Activated CD4-positive, alpha-beta T cell treated with anti-CD3 and anti-CD28 coated beads for 4 hours (primary cell): ENCODE data around the gene ADGRL3.
"Not testable (repeated sequence)": the region's sequence is repeated elsewhere in the genome, so short reads cannot be mapped to it uniquely, and the experiment has no call there.

ENCODE experiments used
- DNase-seq, 2 donors: peaks; one replicate each; pipeline ENCODE4 v3.0.0-alpha.2; 2020

Gene ADGRL3

DNA sequence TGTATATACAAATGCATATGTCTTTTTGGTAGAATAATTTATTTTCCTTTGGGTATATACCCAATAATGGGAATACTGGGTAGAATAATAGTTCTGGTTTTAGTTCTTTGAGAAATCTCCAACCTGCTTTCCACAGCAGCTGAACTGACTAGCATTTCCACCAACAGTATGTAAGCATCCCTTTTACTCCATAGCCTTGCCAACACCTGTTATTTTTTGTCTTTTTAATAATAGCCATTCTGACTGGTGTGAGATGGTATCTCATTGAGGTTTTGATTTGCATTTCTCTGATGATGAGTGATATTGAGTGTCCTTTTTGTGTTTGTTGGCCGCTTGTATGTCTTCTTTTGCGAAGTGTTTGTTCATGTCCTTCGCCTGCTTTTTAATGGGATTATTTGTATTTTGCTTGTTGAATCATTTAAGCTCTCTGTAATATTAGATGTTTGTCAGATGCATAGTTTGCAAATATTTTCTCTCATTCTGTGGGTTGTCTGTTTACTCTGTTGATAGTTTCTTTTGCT lies 309.7 kb downstream of the ADGRL3 start:
- DNase-seq, result not testable (repeated sequence)

DNA sequence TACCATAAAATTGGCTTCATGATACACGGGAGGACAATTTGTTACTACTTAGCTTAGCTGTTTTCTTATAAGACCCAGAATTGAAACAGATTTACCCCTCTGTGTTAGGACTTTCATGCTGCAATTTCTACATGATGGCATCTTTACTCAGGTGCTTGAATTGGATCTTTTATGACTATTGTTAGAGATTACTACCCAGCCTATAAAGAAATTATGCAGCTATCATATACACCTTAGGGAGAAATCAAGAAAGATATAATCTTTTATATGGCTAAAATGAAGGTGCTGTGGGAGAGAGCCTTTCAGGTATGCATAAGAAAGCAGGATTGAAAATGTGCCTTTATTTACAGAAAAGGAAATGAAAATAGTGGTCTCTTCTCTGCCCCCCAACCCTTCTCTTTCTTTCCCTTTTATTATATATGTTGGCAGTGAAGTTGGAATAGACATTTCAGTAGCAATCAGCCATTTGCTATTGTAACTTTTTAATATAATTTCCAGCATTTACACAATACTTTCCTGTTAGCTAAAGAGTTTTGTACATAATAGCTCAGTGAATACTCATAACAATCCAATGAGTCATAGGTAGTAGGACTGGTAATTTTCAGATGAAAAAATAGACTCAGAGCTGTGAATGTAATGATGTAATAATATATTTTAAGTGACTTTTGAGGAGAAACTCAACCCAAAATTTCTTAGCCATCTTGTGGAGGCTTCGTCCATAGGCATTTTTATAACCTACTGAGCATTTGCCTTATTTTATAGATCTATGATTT lies 311.8 kb downstream of the ADGRL3 start:
- no peak for DNase-seq

DNA sequence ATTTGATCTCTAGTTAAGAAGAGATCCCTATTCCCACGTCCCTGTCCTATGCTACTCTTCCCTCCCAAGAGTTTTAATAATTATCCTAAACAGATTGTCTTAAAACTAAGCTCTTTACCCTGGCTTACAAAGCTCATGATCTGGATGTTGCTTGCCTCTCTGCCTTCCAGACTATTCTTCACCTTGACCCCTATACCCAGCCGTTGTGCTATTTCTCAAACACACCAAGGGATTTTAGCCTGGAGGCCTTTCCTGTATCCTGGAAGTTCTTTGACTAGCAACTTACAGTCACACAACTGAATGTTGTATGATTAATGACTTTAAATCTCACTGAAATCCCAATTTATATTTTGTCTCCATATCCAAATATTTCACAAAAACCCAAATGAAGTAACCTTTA lies 314.9 kb downstream of the ADGRL3 start:
- no peak for DNase-seq

DNA sequence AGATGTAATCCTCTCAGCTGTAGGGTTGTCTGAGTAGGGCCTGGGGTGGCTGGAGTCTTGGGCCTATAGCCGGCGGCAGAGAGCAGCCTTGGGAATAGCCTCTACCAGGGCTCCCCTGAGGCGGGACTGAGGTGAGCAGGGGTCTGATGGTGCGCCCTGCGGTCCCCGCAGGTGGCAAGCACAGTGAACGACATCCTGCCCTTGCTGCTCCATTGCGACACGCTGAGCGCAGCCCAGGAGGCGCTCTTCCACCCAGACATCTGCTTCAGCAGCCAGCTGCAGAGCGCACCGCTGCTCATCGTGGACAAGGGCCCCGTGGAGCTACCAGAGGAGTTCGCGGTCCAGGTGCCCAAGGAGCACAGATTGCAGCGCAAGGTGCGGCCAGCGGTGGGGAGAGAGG lies 317.0 kb downstream of the ADGRL3 start:
- DNase-seq, result no peak

DNA sequence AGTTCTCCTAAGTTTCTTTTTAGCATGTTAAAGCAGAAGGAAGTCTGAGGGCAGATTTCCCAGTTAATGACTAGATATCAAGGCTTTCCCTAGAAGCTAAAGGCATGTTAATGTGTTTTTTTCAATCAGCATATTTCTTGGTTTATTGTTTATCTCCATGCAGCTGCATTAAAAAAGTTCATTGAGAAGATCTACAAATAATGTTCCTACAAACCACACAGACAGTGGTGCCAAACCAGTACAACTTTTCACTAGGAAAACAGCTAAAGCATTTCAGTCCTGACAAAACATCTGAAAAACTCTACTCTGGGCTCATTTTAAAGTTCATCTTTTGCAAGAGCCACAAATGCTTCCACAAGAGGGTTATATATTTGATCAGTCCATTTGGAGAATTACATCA lies 320.0 kb downstream of the ADGRL3 start:
- no peak for DNase-seq

DNA sequence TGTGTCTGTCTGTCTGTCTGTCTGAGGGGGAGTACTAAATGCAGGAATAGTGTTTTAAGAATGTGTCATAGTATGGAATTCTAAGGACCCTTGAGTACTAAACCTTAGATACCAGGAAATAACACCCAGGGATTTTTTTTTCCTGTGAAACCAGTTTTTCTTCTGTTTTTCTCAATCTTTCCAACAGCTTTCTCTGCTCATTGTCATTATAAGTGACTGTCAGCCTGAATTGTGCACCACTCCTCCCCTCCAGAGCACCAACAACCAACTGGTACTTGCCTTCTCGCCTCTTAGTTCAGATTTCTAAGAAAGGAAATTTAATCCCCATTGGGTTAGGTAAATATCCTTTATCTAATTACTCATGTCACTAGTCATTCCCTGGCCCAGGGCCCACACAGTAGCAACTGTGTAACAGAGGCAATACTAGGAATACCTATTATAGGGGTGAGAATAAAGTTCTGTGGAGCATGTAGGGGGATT lies 320.6 kb downstream of the ADGRL3 start:
- no peak for DNase-seq

DNA sequence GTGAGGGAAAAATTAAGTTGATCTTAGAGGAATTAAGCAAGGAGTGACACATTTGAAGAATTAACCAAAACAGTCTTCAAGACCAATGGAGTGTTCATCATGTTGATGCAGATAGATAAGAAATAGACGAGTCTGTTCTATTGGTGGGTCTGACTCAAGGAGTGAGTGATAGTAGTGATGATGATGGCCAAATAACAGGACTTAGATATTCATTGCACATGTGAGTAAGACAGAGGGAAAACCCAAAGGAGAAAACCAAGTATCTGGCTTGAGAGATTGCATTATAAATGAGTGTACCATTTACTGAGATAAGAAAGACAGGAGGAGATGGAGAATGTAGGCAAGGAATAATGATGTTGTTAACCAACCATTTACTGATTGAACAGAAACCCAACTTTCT lies 321.3 kb downstream of the ADGRL3 start:
- DNase-seq, result no peak

DNA sequence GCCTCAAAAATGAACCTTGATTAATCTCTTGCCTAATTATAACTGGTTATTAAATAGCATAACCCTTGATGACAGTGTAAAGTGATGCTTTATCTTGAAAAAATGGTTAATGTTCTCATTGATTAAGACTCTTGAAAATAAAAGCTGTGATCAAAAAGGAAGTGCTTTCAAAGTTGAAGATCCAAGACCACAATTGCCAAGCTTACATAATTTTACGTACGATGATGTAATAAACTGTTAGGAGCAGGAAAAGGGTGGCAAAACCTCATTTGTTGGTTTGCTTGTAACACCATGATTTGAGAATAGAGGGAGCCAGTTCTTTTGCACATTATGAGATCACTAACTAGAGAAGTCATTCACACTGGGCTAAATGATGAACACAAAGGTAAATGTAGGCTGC lies 322.2 kb downstream of the ADGRL3 start:
- DNase-seq, result no peak

DNA sequence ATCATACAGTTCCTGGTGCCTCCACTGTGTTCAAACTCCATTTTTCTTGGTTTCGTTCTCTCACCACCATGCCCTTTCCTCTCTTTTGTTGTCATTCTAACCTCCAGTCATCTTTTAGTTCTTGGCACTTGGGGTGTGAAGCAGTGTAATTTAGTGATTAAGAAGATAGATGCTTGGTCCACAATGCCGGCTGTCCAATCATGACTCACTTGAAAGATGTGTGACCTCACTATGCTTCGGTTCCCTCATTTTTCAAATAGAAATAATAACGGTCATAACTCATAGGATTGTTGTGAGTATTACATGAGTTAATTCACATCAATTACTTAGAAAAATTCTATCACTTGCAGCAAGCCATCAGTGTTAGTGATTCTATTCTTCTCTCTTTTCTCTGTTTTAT lies 327.8 kb downstream of the ADGRL3 start:
- no peak for DNase-seq

DNA sequence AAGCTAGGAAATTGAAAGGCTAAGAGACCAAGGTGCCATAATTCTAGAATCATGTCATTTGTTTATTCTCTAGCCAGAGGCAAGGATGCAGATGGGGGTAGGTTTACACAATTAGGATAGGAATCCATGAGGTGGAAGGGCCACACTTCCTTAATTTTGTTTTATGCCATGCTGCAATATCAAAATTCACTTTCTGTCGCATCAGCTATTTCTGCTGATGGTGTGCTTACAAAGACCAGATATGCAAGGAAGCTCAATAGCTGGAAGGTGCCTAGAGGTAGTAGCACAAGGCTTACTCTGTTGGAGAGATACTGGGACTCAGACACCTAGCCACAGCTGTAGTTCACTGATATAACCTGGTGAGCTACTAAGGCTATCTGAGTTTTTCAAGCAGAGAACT lies 328.5 kb downstream of the ADGRL3 start:
- no peak for DNase-seq

DNA sequence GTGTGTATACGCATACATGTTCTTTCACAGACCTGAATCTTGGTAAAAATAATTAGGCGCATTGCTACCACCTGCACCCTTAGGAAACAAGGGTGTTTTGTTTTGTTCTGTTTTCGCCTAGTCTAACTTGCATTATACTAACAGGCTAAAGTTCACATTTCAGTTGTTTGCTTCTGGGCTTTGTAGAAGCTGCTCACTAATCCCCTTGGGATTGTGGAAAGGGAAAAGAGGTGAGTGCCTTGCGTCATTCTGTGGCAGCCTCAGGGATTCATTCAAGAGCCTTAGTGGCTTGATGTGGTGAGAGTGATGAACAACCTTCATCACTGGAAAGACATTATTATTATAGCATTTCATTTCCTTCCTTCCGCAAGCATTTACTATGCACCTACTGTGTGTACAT lies 331.1 kb downstream of the ADGRL3 start:
- no peak for DNase-seq

DNA sequence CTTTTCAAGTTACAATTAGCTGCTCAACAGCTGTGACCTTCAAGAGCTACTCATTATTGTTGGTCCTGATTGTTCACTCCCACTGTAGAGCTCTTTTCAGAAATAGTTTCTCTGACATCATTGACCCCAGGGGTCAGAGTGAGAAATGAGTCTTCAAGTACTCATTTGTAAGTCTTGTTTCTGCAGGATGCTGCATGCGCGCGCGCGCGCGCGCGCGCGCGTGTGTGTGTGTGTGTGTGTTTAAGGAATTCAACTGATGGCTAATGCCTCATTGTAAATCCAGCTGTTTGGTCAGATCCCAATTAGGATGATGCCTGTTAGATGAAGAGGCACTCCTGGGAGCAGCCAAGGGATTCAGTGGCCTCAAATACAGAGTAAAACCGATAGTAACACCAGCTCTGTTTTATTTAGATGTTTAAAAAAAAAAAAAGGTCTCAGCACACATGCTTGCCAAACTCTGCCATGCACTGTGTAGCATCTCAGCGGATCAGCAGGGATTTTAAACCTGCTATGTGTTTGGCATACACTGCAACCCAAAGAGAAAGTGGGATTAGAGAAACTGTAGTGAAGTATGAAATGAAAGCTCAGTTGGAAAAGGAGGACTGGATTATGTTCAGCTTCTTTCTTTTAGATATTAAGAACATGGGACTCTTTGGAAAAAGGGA lies 332.3 kb downstream of the ADGRL3 start:
- no peak for DNase-seq

DNA sequence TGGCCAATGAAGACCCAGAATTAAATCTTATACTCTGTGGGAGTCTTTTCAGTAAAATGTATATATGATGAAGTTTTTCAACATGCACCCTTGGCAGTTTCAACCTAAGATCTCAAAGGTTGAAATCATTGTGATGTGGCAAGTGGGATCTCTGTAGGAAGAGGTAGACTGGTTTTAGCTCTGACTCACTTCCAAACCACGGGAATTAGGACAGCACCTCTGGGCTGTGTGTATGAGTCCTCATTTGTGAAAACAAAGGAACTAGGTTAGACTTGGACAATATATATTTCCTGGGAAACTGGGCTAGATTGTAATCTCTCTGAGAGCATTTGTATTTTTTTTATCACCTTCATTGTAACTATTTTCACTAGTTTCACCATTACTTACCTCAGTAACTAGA lies 333.0 kb downstream of the ADGRL3 start:
- no peak for DNase-seq

DNA sequence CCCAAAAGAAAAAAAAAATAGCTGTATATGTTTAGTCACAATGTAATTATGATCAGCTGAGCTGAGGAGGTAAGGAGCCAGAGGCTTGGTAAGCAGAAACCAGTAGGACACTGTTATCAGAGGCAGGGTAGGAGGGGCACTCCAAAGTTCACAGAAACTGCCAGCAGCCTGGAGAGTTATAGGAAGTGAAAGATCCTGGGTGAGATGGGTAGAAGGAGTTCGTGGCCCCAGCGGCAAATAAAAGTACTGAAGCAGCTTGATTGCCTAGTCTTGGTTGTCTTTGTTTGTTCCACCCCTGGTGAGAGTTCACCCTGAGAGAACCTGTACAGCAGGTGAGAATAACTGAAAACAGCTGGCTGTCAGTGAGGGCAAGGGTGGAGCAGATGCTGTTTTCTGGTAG lies 340.8 kb downstream of the ADGRL3 start:
- no peak for DNase-seq

DNA sequence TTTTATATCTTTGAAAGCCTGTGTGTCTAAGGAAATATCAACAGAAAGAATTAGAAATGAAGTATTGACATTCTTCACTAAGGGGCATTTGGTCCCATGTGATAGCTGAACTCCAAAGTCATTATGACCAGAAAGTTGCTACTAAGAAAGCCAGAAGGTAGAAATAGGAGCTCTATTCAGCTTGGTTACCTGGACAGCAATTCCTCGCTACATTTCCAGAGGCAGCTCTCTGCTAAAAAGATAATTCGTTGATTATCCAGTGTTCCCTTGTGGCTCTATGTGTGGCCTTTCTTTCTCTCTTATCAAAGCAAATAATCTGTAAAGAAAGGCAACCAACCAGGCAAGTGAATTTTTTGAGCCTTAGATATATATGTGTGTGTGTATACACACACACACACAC lies 341.3 kb downstream of the ADGRL3 start:
- no peak for DNase-seq

DNA sequence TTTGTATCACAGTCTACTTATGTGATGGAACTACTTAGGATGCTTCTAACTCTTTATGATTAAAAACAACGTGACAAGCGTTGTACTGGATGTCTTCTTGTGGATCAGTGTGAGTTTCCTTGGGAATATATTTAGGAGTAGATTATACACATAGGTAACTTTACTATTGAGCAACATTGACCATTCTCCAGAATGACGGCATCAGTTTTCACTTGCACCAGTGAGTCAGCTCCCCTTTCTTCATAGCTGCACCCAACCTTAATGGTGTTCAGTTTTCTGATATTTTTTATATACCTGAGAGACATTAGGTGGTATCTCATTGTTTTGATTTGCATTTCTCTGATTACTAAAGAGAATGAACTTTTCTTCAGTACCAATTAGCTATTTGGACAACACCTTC lies 343.9 kb downstream of the ADGRL3 start:
- DNase-seq, result no peak

DNA sequence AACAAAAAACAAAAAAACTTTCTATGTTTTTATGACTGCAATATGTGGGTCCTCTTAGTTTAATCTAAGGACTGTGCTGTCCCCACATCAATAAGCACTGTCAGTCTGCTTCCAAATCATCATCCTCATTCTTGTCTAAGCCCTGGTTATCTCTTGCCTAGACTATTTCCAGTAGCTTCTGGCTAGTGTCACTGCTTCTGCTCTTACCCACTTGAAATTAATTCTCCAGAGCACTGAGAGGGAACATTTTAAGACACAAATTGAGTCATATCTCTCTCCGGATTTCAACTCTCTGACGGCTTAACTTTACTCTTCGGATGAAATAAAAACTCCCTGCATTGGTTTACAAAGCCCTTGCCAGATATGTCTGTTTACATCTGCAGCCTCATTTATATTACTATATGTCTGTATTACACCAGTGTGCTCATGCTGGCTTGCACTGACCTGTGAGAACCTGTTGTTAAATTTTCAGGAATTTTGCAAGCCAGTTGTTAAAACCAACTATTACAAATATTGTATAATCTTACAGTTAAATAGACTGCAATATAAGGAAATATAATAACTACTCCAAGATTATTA lies 345.9 kb downstream of the ADGRL3 start:
- no peak for DNase-seq

DNA sequence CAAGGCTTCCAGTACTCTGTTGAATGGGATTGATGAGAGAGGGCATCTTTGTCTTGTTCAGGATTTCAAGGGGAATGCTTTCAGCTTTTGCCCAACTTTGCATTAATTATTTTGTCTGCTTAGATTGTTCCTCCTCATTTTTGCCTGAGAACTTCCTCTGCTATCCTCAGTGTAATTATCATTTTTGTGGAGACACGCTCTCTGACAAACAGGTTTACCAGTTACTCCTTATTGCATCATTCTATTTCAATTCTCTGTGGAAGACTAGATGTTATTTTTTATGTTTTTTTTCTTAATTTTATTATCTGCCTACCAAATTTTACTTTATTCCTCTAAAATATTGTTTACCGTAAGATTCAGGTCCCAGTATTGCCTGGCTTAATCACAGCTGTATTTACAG lies 349.2 kb downstream of the ADGRL3 start:
- DNase-seq, result no peak

DNA sequence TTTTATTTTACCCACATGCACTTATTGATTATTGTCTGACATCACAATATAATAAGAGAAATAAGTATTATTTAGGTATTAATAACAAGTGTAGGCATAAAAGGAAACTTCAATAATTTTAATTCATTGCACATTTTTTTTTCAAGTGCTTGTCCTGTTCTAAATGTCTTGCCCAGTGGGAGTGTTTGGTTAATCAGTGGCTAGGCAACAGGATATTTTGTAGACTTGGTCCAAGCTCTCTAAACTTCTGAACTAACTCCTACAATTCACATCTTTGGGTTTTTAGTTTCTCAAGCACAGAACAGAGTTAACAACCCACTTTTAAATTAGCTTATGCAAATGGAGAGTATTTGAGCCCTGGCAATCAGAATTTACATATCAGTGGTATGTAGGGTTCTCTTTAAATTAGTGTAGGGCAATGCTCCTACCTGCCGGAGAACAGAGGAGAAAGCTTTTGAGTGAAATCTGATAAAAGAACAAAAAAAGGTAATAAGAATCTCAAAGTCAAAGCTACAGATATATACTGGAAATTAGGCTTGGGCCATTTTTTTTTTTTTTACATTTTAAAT lies 353.5 kb downstream of the ADGRL3 start:
- no peak for DNase-seq

DNA sequence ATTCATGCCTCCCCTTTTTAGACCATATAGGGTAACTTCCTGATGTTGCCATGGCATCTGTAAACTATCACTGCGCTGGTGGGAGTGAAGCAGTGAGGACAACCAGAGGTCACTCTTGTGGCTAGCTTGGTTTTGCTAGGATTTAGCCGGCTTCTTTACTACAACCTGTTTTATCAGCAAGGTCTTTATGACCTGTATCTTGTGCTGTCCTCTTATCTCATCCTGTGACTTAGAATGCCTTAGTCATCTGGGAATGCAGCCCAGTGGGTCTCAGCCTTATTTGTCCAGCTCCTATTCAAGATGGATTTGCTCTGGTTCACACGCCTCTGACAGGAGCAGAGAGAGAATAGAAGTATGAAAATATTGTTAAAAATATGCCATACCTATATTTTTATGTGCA lies 355.7 kb downstream of the ADGRL3 start:
- DNase-seq, result no peak

DNA sequence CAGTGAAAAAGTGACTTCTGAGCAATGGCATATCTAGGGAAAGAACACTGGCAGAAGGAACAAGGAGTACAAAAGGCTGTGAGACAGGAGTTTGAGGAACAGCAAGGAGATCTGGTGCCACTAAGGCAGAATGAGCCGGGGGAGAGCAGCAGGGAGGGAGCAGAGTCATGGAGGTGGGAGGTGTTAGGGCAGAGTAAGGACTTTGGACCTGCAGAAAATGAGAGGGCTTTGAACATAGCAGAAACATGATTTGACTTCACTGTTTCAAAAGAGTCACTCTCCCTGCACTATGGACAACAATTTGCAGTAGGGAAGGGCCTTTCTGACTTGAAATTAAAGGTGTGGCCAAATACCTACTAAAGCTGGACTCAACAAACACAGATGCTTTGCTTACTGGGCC lies 356.2 kb downstream of the ADGRL3 start:
- no peak for DNase-seq

DNA sequence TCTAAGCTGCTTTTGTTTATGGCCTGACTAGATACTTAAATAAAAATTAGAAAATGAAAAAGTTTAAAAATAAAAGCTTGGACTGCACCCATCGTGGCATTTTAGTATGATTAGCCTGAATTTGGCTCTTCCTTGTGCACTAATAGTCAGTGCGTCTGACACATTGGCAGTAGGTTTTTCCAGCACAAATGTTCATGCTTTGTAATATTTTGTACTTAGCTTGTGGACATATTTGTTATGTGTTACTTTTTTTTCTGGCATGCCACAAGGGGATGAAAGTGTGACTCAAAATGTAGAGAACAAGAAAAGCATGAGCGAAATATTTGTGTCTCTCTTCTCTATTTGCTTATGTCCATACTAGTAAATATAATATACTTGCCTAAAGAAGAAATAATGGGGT lies 359.3 kb downstream of the ADGRL3 start:
- DNase-seq, result no peak

DNA sequence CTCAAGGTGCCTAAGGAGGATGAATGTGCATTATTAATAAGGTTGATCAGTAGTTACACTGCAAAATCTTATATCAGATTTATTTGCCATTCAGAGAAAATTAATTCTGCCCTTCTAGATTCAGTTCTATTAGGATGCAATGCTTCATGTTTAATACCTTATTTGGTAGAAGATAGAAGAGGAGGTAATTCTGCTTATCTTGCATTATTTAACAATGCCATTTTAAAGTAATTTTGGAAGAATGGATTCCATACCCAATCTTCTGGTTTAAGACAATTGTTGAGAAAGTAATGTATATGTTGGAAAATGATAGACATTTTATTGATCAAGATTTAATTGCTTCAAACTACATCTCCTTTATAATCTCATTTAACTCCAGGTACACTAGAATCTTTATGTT lies 360.9 kb downstream of the ADGRL3 start:
- no peak for DNase-seq
